ENCODE measurements around the gene RAD51B.
A peak's percentile ranks its signal among the peaks of the same experiment; 100 is the strongest.

RAD51B gene

GRCh38 chr14:68292441-68293215 is 473.0 kb downstream of the RAD51B start:
- no peak overlapping the region for H3K4me3 ChIP-seq (replicated peaks; ENCODE audit: low read depth, low read length)
- no peak for TF ChIP-seq CTCF (IDR thresholded peaks at IDR 0.05; ENCODE audit: low read length, missing control alignments)
- peak; percentile 38 for DNase-seq (ENCODE audit: low read depth)

GRCh38 chr14:68293404-68293803 is 473.8 kb downstream of the RAD51B start:
- TF ChIP-seq CTCF (IDR thresholded peaks at IDR 0.05; ENCODE audit: low read length, missing control alignments): no peak
- H3K4me3 ChIP-seq (replicated peaks; ENCODE audit: low read depth, low read length): no peak overlapping the region
- DNase-seq (ENCODE audit: low read depth): no peak

- H3K4me3 ChIP-seq (replicated peaks; ENCODE audit: low read depth, low read length): no peak overlapping the region
- peak; percentile 54 for DNase-seq (ENCODE audit: low read depth)
- TF ChIP-seq CTCF (IDR thresholded peaks at IDR 0.05; ENCODE audit: low read length, missing control alignments): no peak
These were observed 475.8 kb downstream of the RAD51B start for GRCh38 chr14:68295316-68295816.

- no peak overlapping the region for H3K4me3 ChIP-seq (replicated peaks; ENCODE audit: low read depth, low read length)
- DNase-seq (ENCODE audit: low read depth): no peak
- no peak for TF ChIP-seq CTCF (IDR thresholded peaks at IDR 0.05; ENCODE audit: low read length, missing control alignments)
These were observed 477.5 kb downstream of the RAD51B start for GRCh38 chr14:68297039-68297438.

GRCh38 chr14:68297876-68298468 is 478.4 kb downstream of the RAD51B start:
- peak; percentile 71 for DNase-seq (ENCODE audit: low read depth)
- H3K4me3 ChIP-seq (replicated peaks; ENCODE audit: low read depth, low read length): no peak overlapping the region
- peak; percentile 47 for TF ChIP-seq CTCF (IDR thresholded peaks at IDR 0.05; ENCODE audit: low read length, missing control alignments)

GRCh38 chr14:68300608-68301007 is 481.0 kb downstream of the RAD51B start:
- DNase-seq (ENCODE audit: low read depth): no peak
- no peak overlapping the region for H3K4me3 ChIP-seq (replicated peaks; ENCODE audit: low read depth, low read length)
- no peak for TF ChIP-seq CTCF (IDR thresholded peaks at IDR 0.05; ENCODE audit: low read length, missing control alignments)
